GM12878 (cell line): Measurements from ENCODE around the gene SLC2A9. TPM values are rescaled to one million over a fixed set of nuclear protein-coding genes. Genes with fewer than 3 reads are reported as not detected.

Source experiments
- ATAC-seq: fragments of 200-7000 bp; cut with Tn5 transposase; 3 replicates; pipeline ENCODE4 v1.9.1; 2020; ENCODE audit warnings: mild to moderate bottlenecking, moderate library complexity
- BruUV-seq: library from RNA; stranded (reverse); fragments of 400-500 nt; replicated peaks from 2 replicates; lab custom pipeline; 2021; lab: Mats Ljungman, UMichigan
- CTCF ChIA-PET: fragments of 300-600 bp; sonication (Branson Sonifier 250); formaldehyde crosslinking; extraction: SDS; loops from one replicate; lab custom pipeline; 2021; ENCODE audit warnings: inconsistent platforms; lab: Yijun Ruan, JAX
- POLR2A ChIA-PET: fragments of 350-600 bp; formaldehyde crosslinking; extraction: SDS; loops from one replicate; lab custom pipeline; 2021; ENCODE audit warnings: inconsistent platforms; lab: Charles Lee
- RAD21 ChIA-PET: fragments of 300-600 bp; sonication (Branson Sonifier 250); formaldehyde crosslinking; loops from one replicate; lab custom pipeline; 2023; ENCODE audit warnings: antibody characterized with exemption; ENCODE audit not compliant: unreplicated experiment; lab: Charles Lee
- SMC1A ChIA-PET: fragments of 300-600 bp; sonication (Branson Sonifier 250); formaldehyde crosslinking; loops from one replicate; lab custom pipeline; 2023; ENCODE audit not compliant: unreplicated experiment, uncharacterized antibody; lab: Charles Lee
- DNase-seq: peaks from one replicate; pipeline ENCODE4 v3.0.0-alpha.2; 2011; ENCODE audit warnings: low read depth, low spot score
- FAIRE-seq: peaks from 3 replicates; lab custom pipeline; 2011; peaks lifted over from hg19 to GRCh38; lab: Jason Lieb, UNC
- H2AFZ ChIP-seq: 2 replicates; pipeline ENCODE4 v1.6.0; 2011; ENCODE audit warnings: low read depth, low read length, control low read depth; ENCODE audit not compliant: control insufficient read depth
- H3K27ac ChIP-seq: 2 replicates; pipeline ENCODE4 v1.5.1; 2011; ENCODE audit warnings: control low read depth; ENCODE audit not compliant: control insufficient read depth, insufficient read depth
- H3K27me3 ChIP-seq, 2 experiments: replicated peaks in 1 of 2; 2 replicates each; pipeline versions ENCODE4 v1.6.0 to v1.6.1; 2011; ENCODE audit warnings: low read length in 1 of 2; ENCODE audit not compliant: control insufficient read depth in 2 of 2, insufficient read depth in 2 of 2
- H3K36me3 ChIP-seq, 2 experiments: 2 replicates each; pipeline ENCODE4 v1.5.1; 2011; ENCODE audit warnings: low read length in 1 of 2; ENCODE audit not compliant: control insufficient read depth in 2 of 2, insufficient read depth in 2 of 2
- H3K4me1 ChIP-seq: 2 replicates; pipeline ENCODE4 v1.6.1; 2011; ENCODE audit warnings: mild to moderate bottlenecking, low read length, moderate library complexity, mixed read lengths; ENCODE audit not compliant: control insufficient read depth, insufficient read depth
- H3K4me2 ChIP-seq: 2 replicates; pipeline ENCODE4 v1.6.0; 2011; ENCODE audit warnings: control low read depth; ENCODE audit not compliant: control insufficient read depth, insufficient read depth
- H3K4me3 ChIP-seq: fragments of 200-600 bp; sonication (generic); 2 replicates; pipeline ENCODE4 v1.5.1; 2016
- H3K79me2 ChIP-seq: 2 replicates; pipeline ENCODE4 v1.6.0; 2011; ENCODE audit warnings: low read length; ENCODE audit not compliant: control insufficient read depth, insufficient read depth
- H3K9ac ChIP-seq: 2 replicates; pipeline ENCODE4 v1.8.0; 2011; ENCODE audit warnings: low read length, control low read depth, mixed read lengths; ENCODE audit not compliant: control insufficient read depth, insufficient read depth
- H3K9me3 ChIP-seq: replicated peaks from 3 replicates; pipeline ENCODE4 v1.5.1; 2011; ENCODE audit warnings: mild to moderate bottlenecking, low read length; ENCODE audit not compliant: control insufficient read depth, insufficient read depth
- H4K20me1 ChIP-seq: 2 replicates; pipeline ENCODE4 v1.6.0; 2011; ENCODE audit not compliant: control insufficient read depth, insufficient read depth
- BMI1 ChIP-seq: fragments of 450-650 bp; IDR thresholded peaks from 2 replicates; pipeline ENCODE4 v1.6.1; 2016; ENCODE audit warnings: mild to moderate bottlenecking, moderate library complexity, borderline replicate concordance
- CEBPB ChIP-seq, 2 experiments: fragments of 150-350 bp in 1 of 2; IDR thresholded peaks; 2 replicates each; pipeline ENCODE4 v1.6.1; 2012 to 2014; ENCODE audit warnings: low read depth in 2 of 2, low read length in 2 of 2, borderline replicate concordance in 1 of 2, inconsistent platforms in 1 of 2
- ETV6 ChIP-seq, 2 experiments: fragments of 450-650 bp in 1 of 2; IDR thresholded peaks in 1 of 2; conservative IDR thresholded peaks in 1 of 2; 2 replicates each; pipeline ENCODE4 v1.6.1; 2014; ENCODE audit warnings: antibody characterized with exemption in 1 of 2, borderline replicate concordance in 1 of 2, low read depth in 1 of 2, mild to moderate bottlenecking in 1 of 2, moderate library complexity in 1 of 2
- GABPA ChIP-seq: IDR thresholded peaks from 2 replicates; pipeline ENCODE4 v1.6.1; 2014; ENCODE audit warnings: antibody characterized with exemption, low read depth, mild to moderate bottlenecking, inconsistent platforms
- HDAC2 ChIP-seq: fragments of 200-600 bp; sonication (generic); IDR thresholded peaks from 2 replicates; pipeline ENCODE4 v1.6.1; 2017
- KDM1A ChIP-seq: fragments of 200-600 bp; sonication (generic); IDR thresholded peaks from 2 replicates; pipeline ENCODE4 v1.6.1; 2016; ENCODE audit warnings: borderline replicate concordance
- MXI1 ChIP-seq: fragments of 150-350 bp; IDR thresholded peaks from 2 replicates; pipeline ENCODE4 v1.6.1; 2011; ENCODE audit warnings: low read depth, mild to moderate bottlenecking, inconsistent platforms, low read length, improper control_type of control experiment
- NFIC ChIP-seq: IDR thresholded peaks from 2 replicates; pipeline ENCODE4 v1.6.1; 2012; ENCODE audit warnings: low read depth, mild to moderate bottlenecking, inconsistent platforms, low read length, moderate library complexity
- NR2C1 ChIP-seq: fragments of 450-650 bp; IDR thresholded peaks from 2 replicates; pipeline ENCODE4 v1.6.1; 2017; ENCODE audit warnings: antibody characterized with exemption, mild to moderate bottlenecking, moderate library complexity
- NR2F1 ChIP-seq: fragments of 450-650 bp; conservative IDR thresholded peaks from 2 replicates; pipeline ENCODE4 v1.6.1; 2017; ENCODE audit warnings: mild to moderate bottlenecking
- RAD21 ChIP-seq: IDR thresholded peaks from 2 replicates; pipeline ENCODE4 v1.6.1; 2011; ENCODE audit warnings: mild to moderate bottlenecking, low read depth, low read length, moderate library complexity; ENCODE audit not compliant: insufficient read depth
- RFX5 ChIP-seq: IDR thresholded peaks from 2 replicates; pipeline ENCODE4 v1.6.1; 2011; ENCODE audit warnings: low read depth, low read length, improper control_type of control experiment
- SREBF1 ChIP-seq: IDR thresholded peaks from 2 replicates; pipeline ENCODE4 v1.6.1; 2012; ENCODE audit warnings: mild to moderate bottlenecking, low read length
- WRNIP1 ChIP-seq: IDR thresholded peaks from 2 replicates; pipeline ENCODE4 v1.6.1; 2011; ENCODE audit warnings: low read depth, low read length, improper control_type of control experiment, borderline replicate concordance
- ZBED1 ChIP-seq: IDR thresholded peaks from 2 replicates; pipeline ENCODE4 v1.6.1; 2016; ENCODE audit warnings: borderline replicate concordance
- ZNF207 ChIP-seq: fragments of 450-650 bp; IDR thresholded peaks from 2 replicates; pipeline ENCODE4 v1.6.1; 2014; ENCODE audit warnings: antibody characterized with exemption, mild to moderate bottlenecking, borderline replicate concordance
- WGBS: methylation state at CpG from one replicate; pipeline ENCODE4 v1.1.6; 2016; ENCODE audit warnings: low lambda C conversion rate; ENCODE audit not compliant: insufficient replicate concordance, insufficient coverage; ENCODE audit errors: missing lambda C conversion rate; 5-methylcytosine and 5-hydroxymethylcytosine counted together
- in situ Hi-C: fragments of 300-500 bp; cut with MboI; formaldehyde crosslinking; loops from 9 replicates; pipeline ENCODE4 v1.14.3; 2018; ENCODE audit warnings: mixed read lengths
- intact Hi-C: fragments of 100-400 bp; cut with micrococcal nuclease; formaldehyde crosslinking; loops from one replicate; pipeline ENCODE4 v1.14.2; 2022; ENCODE audit not compliant: unreplicated experiment
- polyA plus RNA-seq, 11 experiments: library from polyadenylated mRNA; depleted of rRNA in 4 of 11; unstranded in 6 of 11; stranded (reverse) in 5 of 11; fragments of >200 nt; fragmentation: Nextera tagmentation in 4 of 11; fragmentation: Illumina TruSeq in 1 of 11; extraction: Ambion mirVana in 4 of 11; extraction: Trizol in 1 of 11; gene quantifications; 1 replicate in 1 of 11; 2 replicates in 10 of 11; pipeline versions ENCODE4 v1.2.1 to v1.2.3, GENCODE V29; 2011 to 2016; ENCODE audit warnings: inconsistent platforms in 2 of 11, missing spikeins in 2 of 11, low read depth in 1 of 11
- total RNA-seq, 4 experiments: library from RNA; depleted of rRNA in 3 of 4; stranded (reverse); fragments of >200 nt in 3 of 4; fragmentation: Illumina TruSeq in 1 of 4; extraction: Trizol in 1 of 4; gene quantifications; 2 replicates each; pipeline versions ENCODE4 v1.2.1 to v1.2.3, GENCODE V29; 2013 to 2021
- TF ChIP-seq, protein P1 (sequence below): fragments of 450-650 bp; IDR thresholded peaks from 2 replicates; pipeline ENCODE4 v1.6.1; 2016; ENCODE audit warnings: mild to moderate bottlenecking
- TF ChIP-seq, protein P2 (sequence below): IDR thresholded peaks from 2 replicates; pipeline ENCODE4 v1.6.1; 2012; ENCODE audit warnings: low read length, inconsistent platforms
- TF ChIP-seq, protein P3 (sequence below): fragments of 450-650 bp; IDR thresholded peaks from 2 replicates; pipeline ENCODE4 v1.6.1; 2017; ENCODE audit warnings: mild to moderate bottlenecking, moderate library complexity

SLC2A9 gene
- total and polyA plus RNA-seq, 10 of the 15 experiments (the other 5 are each of a cell fraction or from before 2014, with no cell fraction given) = 0.28 to 2.8 (median 1.2) TPM

DNA sequence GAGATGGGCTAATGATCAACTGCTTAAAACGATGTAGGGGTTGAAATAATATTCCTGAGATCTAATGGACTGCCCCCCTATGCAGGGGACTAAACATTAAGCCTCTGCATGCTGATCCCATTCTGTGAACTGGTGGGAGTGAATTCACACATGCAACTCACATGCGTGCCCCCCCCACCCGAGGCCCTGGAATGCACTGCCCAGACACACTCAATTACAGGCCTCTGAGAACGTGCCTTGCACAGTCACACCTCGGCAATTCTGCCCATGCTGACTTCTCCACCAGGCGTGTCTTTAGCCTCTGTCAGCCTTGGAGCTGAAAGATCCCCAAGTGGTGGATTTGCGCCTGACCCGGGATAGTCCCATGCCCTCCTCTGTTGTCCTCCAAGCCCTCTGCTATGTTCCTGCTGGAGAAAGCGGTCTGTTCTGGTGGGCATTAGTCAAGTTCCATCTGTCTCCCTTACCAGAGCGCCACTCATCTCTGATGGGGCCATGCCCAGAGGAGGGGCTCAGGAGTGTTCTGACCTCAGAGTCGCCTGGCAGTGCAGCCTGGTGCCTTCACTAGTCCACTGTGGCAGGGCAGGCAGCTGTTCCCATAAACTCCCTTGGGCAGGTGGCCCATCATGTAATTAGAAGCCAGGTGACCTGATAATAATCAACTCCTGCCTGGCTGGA lies 153.4 kb downstream of the SLC2A9 start:
- H3K9ac ChIP-seq = no peak overlapping the region
- no peak overlapping the region for H3K4me3 ChIP-seq
- CTCF ChIA-PET = interaction anchor here (1.2 kb wide), 1 partner anchor 146 kb away, joined by 5 read pairs; no protein-coding TSS in a partner anchor
- SMC1A ChIA-PET = no interaction called here
- no peak overlapping the region for H2AFZ ChIP-seq
- POLR2A ChIA-PET = no interaction called here
- no peaks in the 10 kb centered on the region for H3K9me3 ChIP-seq
- no peak overlapping the region for H3K27ac ChIP-seq
- WGBS = 42% methylated on average over 11 of the region's 11 CpGs
- intact Hi-C loops = no loop called here
- DNase-seq (no peak), FAIRE-seq (no peak), ATAC-seq (no peak)
- BruUV-seq = no TSS peak
- RAD21 ChIA-PET = no interaction called here
- no peak overlapping the region for H3K4me2 ChIP-seq
- H3K36me3 ChIP-seq = no peaks in the 10 kb centered on the region
- TF ChIP-seq WRNIP1 (no peak), RFX5 (no peak), HDAC2 (no peak), ETV6 (conservative IDR thresholded peaks at IDR 0.05 in 1 of 2, IDR thresholded peaks at IDR 0.05 in 1 of 2; ENCODE audit: borderline replicate concordance in 1 of 2, low read depth in 1 of 2) (no peak), ZBED1 (no peak), KDM1A (no peak), NR2F1 (no peak), NR2C1 (no peak), NFIC (no peak), BMI1 (no peak), RAD21 (no peak), ZNF207 (no peak), GABPA (no peak), SREBF1 (no peak), CEBPB (IDR thresholded peaks at IDR 0.05; ENCODE audit: borderline replicate concordance in 1 of 2, low read depth in 2 of 2, low read length in 2 of 2) (no peak), MXI1 (no peak)
- TF ChIP-seq, protein P1, sequence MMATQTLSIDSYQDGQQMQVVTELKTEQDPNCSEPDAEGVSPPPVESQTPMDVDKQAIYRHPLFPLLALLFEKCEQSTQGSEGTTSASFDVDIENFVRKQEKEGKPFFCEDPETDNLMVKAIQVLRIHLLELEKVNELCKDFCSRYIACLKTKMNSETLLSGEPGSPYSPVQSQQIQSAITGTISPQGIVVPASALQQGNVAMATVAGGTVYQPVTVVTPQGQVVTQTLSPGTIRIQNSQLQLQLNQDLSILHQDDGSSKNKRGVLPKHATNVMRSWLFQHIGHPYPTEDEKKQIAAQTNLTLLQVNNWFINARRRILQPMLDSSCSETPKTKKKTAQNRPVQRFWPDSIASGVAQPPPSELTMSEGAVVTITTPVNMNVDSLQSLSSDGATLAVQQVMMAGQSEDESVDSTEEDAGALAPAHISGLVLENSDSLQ = no peak
- TF ChIP-seq, protein P2, sequence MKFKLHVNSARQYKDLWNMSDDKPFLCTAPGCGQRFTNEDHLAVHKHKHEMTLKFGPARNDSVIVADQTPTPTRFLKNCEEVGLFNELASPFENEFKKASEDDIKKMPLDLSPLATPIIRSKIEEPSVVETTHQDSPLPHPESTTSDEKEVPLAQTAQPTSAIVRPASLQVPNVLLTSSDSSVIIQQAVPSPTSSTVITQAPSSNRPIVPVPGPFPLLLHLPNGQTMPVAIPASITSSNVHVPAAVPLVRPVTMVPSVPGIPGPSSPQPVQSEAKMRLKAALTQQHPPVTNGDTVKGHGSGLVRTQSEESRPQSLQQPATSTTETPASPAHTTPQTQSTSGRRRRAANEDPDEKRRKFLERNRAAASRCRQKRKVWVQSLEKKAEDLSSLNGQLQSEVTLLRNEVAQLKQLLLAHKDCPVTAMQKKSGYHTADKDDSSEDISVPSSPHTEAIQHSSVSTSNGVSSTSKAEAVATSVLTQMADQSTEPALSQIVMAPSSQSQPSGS = no peak
- TF ChIP-seq, protein P3, sequence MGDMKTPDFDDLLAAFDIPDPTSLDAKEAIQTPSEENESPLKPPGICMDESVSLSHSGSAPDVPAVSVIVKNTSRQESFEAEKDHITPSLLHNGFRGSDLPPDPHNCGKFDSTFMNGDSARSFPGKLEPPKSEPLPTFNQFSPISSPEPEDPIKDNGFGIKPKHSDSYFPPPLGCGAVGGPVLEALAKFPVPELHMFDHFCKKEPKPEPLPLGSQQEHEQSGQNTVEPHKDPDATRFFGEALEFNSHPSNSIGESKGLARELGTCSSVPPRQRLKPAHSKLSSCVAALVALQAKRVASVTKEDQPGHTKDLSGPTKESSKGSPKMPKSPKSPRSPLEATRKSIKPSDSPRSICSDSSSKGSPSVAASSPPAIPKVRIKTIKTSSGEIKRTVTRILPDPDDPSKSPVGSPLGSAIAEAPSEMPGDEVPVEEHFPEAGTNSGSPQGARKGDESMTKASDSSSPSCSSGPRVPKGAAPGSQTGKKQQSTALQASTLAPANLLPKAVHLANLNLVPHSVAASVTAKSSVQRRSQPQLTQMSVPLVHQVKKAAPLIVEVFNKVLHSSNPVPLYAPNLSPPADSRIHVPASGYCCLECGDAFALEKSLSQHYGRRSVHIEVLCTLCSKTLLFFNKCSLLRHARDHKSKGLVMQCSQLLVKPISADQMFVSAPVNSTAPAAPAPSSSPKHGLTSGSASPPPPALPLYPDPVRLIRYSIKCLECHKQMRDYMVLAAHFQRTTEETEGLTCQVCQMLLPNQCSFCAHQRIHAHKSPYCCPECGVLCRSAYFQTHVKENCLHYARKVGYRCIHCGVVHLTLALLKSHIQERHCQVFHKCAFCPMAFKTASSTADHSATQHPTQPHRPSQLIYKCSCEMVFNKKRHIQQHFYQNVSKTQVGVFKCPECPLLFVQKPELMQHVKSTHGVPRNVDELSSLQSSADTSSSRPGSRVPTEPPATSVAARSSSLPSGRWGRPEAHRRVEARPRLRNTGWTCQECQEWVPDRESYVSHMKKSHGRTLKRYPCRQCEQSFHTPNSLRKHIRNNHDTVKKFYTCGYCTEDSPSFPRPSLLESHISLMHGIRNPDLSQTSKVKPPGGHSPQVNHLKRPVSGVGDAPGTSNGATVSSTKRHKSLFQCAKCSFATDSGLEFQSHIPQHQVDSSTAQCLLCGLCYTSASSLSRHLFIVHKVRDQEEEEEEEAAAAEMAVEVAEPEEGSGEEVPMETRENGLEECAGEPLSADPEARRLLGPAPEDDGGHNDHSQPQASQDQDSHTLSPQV = no peak
- in situ Hi-C loops = no loop called here
- H4K20me1 ChIP-seq = no peaks in the 10 kb centered on the region
- no peaks in the 10 kb centered on the region for H3K79me2 ChIP-seq
- no peaks in the 10 kb centered on the region for H3K4me1 ChIP-seq
- H3K27me3 ChIP-seq = 0 out of 4 replicates have a peak, but pooled peaks cover 0 to 3% of the 10 kb centered on the region in 2 experiments
